GM21576 (cell line): Measurements from ENCODE around the gene FAM50A.

ENCODE experiments used
- ATAC-seq: cut with Tn5 transposase; IDR thresholded peaks from one replicate; pipeline ENCODE4 v1.9.1; 2021; ENCODE audit warnings: mild to moderate bottlenecking, moderate library complexity; ENCODE audit not compliant: unreplicated experiment

Gene FAM50A

GRCh38 chrX:154437971-154438893, 5.7 kb upstream of the FAM50A start:
- no peak for ATAC-seq

- ATAC-seq = no peak
These were observed 4.1 kb upstream of the FAM50A start for GRCh38 chrX:154439841-154440240.

- no peak for ATAC-seq
These were observed 3.2 kb upstream of the FAM50A start for GRCh38 chrX:154440623-154441357.

GRCh38 chrX:154441564-154441963, 2.4 kb upstream of the FAM50A start:
- ATAC-seq = no peak

GRCh38 chrX:154441984-154442707, 1.8 kb upstream of the FAM50A start:
- ATAC-seq = no peak

GRCh38 chrX:154443479-154443910, 446 bp upstream of the FAM50A start:
- no peak for ATAC-seq

GRCh38 chrX:154444755-154445246, 860 bp downstream of the FAM50A start:
- ATAC-seq = no peak

GRCh38 chrX:154445776-154446175, 1.8 kb downstream of the FAM50A start:
- ATAC-seq = no peak

GRCh38 chrX:154446430-154446829, 2.5 kb downstream of the FAM50A start:
- no peak for ATAC-seq

GRCh38 chrX:154448484-154448883, 4.5 kb downstream of the FAM50A start:
- no peak for ATAC-seq

GRCh38 chrX:154449618-154450017, 5.7 kb downstream of the FAM50A start:
- ATAC-seq = no peak

- ATAC-seq = no peak
These were observed 6.4 kb downstream of the FAM50A start for GRCh38 chrX:154450312-154450711.

GRCh38 chrX:154452823-154453222, 8.9 kb downstream of the FAM50A start:
- no peak for ATAC-seq

- ATAC-seq = peak; percentile 52
These were observed 13.7 kb downstream of the FAM50A start for GRCh38 chrX:154457491-154458115.

- peak; percentile 50 for ATAC-seq
These were observed 14.4 kb downstream of the FAM50A start, which contains the start of gene PLXNA3 for GRCh38 chrX:154458116-154458953. PLXNA3 (plus strand) TSS chrX:154458281; CDS start chrX:154460184, 1,903 bp downstream.

GRCh38 chrX:154458954-154459778, 15.2 kb downstream of the FAM50A start:
- no peak for ATAC-seq

- ATAC-seq = no peak
These were observed 15.9 kb downstream of the FAM50A start for GRCh38 chrX:154459832-154460231.

- no peak for ATAC-seq
These were observed 16.4 kb downstream of the FAM50A start for GRCh38 chrX:154460326-154460725.

- no peak for ATAC-seq
These were observed 18.5 kb downstream of the FAM50A start for GRCh38 chrX:154462396-154462795.
